ENCODE data around the gene TREM2. TPM values are rescaled to one million over a fixed set of nuclear protein-coding genes. Genes with fewer than 3 reads are reported as not detected.

Gene TREM2
- total RNA-seq, 4 donors from 2014 or later: 0.46 to 0.53 TPM; not detected in 2

- no peak for ATAC-seq
- intact Hi-C loops (cut with DNase I; ENCODE audit: low total_unique reads) (no loop called here), in situ Hi-C loops (cut with MboI; ENCODE audit: low sequenced_read_pairs in 4 of 4) (no loop called here)
- Histone ChIP-seq H3K4me1 (no peaks in the 10 kb centered on the region), H3K4me3 (no peak overlapping the region), H3K36me3 (no peaks in the 10 kb centered on the region), H3K9me3 (no peaks in the 10 kb centered on the region), H3K27me3 (no peaks in the 10 kb centered on the region), H3K27ac (no peak overlapping the region)
- no peak for DNase-seq
- TF ChIP-seq POLR2A (IDR thresholded peaks at IDR 0.05) (no peak), CTCF (IDR thresholded peaks at IDR 0.05 in 4 of 5, conservative IDR thresholded peaks at IDR 0.05 in 1 of 5) (no peak)
Observed at GRCh38 chr6:41171908-41172307, 9.0 kb upstream of the TREM2 start.

GRCh38 chr6:41170547-41171160 is 7.7 kb upstream of the TREM2 start:
- Histone ChIP-seq H3K36me3 (no peaks in the 10 kb centered on the region), H3K4me1 (no peaks in the 10 kb centered on the region), H3K9me3 (no peaks in the 10 kb centered on the region), H3K27me3 (no peaks in the 10 kb centered on the region), H3K27ac (no peak overlapping the region), H3K4me3 (no peak overlapping the region)
- in situ Hi-C loops (cut with MboI; ENCODE audit: low sequenced_read_pairs in 4 of 4): no loop called here
- ATAC-seq: no peak
- TF ChIP-seq CTCF (IDR thresholded peaks at IDR 0.05 in 4 of 5, conservative IDR thresholded peaks at IDR 0.05 in 1 of 5): no peak
- DNase-seq: no peak
- intact Hi-C loops (cut with DNase I; ENCODE audit: low total_unique reads): no loop called here

- no peaks in the 10 kb centered on the region for H3K27me3 ChIP-seq
- ATAC-seq (no peak), DNase-seq (no peak)
- in situ Hi-C loops (cut with MboI; ENCODE audit: low sequenced_read_pairs in 4 of 4): no loop called here
- H3K9me3 ChIP-seq: no peaks in the 10 kb centered on the region
- no peak overlapping the region for H3K4me3 ChIP-seq
- TF ChIP-seq POLR2A (IDR thresholded peaks at IDR 0.05) (no peak), CTCF (IDR thresholded peaks at IDR 0.05 in 4 of 5, conservative IDR thresholded peaks at IDR 0.05 in 1 of 5) (no peak)
- no peak overlapping the region for H3K27ac ChIP-seq
- intact Hi-C loops (cut with DNase I; ENCODE audit: low total_unique reads): no loop called here
- H3K36me3 ChIP-seq: no peaks in the 10 kb centered on the region
- H3K4me1 ChIP-seq: no peaks in the 10 kb centered on the region
Observed at GRCh38 chr6:41167173-41167963, 4.5 kb upstream of the TREM2 start.

- Histone ChIP-seq H3K27ac (no peak overlapping the region), H3K27me3 (no peaks in the 10 kb centered on the region), H3K36me3 (no peaks in the 10 kb centered on the region), H3K4me3 (no peak overlapping the region), H3K4me1 (no peaks in the 10 kb centered on the region), H3K9me3 (no peaks in the 10 kb centered on the region)
- no peak for TF ChIP-seq CTCF (IDR thresholded peaks at IDR 0.05 in 4 of 5, conservative IDR thresholded peaks at IDR 0.05 in 1 of 5)
- TF ChIP-seq POLR2A (IDR thresholded peaks at IDR 0.05): no peak
- in situ Hi-C loops (cut with MboI; ENCODE audit: low sequenced_read_pairs in 4 of 4): no loop called here
- DNase-seq (no peak), ATAC-seq (no peak)
- intact Hi-C loops (cut with DNase I; ENCODE audit: low total_unique reads): no loop called here
Observed at GRCh38 chr6:41164551-41165120, 1.7 kb upstream of the TREM2 start.
